Measurements from ENCODE around the gene THAP11.

GRCh38 chr16:67825906-67826305 lies 16.2 kb upstream of the THAP11 start:
- TF ChIP-seq ZNF121 (CRISPR knock-in tag; IDR thresholded peaks at IDR 0.05) = no peak
- TF ChIP-seq NFYB (CRISPR knock-in tag; conservative IDR thresholded peaks at IDR 0.05; ENCODE audit: low read depth) = no peak
- no peak for TF ChIP-seq CTCF (IDR thresholded peaks at IDR 0.05)
- no peak for TF ChIP-seq TEAD4 (CRISPR knock-in tag; IDR thresholded peaks at IDR 0.05)
- no peak for TF ChIP-seq NFE2L1 (CRISPR knock-in tag; IDR thresholded peaks at IDR 0.05)
- no peak for TF ChIP-seq ZNF232 (CRISPR knock-in tag; IDR thresholded peaks at IDR 0.05)
- TF ChIP-seq, protein P1, sequence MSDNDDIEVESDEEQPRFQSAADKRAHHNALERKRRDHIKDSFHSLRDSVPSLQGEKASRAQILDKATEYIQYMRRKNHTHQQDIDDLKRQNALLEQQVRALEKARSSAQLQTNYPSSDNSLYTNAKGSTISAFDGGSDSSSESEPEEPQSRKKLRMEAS (CRISPR knock-in tag; IDR thresholded peaks at IDR 0.05) = no peak
- TF ChIP-seq, protein P2, sequence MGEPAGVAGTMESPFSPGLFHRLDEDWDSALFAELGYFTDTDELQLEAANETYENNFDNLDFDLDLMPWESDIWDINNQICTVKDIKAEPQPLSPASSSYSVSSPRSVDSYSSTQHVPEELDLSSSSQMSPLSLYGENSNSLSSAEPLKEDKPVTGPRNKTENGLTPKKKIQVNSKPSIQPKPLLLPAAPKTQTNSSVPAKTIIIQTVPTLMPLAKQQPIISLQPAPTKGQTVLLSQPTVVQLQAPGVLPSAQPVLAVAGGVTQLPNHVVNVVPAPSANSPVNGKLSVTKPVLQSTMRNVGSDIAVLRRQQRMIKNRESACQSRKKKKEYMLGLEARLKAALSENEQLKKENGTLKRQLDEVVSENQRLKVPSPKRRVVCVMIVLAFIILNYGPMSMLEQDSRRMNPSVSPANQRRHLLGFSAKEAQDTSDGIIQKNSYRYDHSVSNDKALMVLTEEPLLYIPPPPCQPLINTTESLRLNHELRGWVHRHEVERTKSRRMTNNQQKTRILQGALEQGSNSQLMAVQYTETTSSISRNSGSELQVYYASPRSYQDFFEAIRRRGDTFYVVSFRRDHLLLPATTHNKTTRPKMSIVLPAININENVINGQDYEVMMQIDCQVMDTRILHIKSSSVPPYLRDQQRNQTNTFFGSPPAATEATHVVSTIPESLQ (CRISPR knock-in tag; IDR thresholded peaks at IDR 0.05) = no peak
